Measurements from ENCODE around the gene ALKAL2. TPM values are rescaled to one million over a fixed set of nuclear protein-coding genes. Genes with fewer than 3 reads are reported as not detected.

The ALKAL2 gene
- total RNA-seq, 4 donors from 2014 or later: 1.7 to 11.9 (median 2.3) TPM; not detected in 1

GRCh38 chr2:263774-264492, 24.0 kb downstream of the ALKAL2 start, which contains the start of gene SH3YL1:
Gene SH3YL1, minus strand, starts transcription at chr2:264032. Its CDS starts 48 bp downstream, at chr2:263984.
- H3K27me3 ChIP-seq: no peaks in the 10 kb centered on the region

DNA sequence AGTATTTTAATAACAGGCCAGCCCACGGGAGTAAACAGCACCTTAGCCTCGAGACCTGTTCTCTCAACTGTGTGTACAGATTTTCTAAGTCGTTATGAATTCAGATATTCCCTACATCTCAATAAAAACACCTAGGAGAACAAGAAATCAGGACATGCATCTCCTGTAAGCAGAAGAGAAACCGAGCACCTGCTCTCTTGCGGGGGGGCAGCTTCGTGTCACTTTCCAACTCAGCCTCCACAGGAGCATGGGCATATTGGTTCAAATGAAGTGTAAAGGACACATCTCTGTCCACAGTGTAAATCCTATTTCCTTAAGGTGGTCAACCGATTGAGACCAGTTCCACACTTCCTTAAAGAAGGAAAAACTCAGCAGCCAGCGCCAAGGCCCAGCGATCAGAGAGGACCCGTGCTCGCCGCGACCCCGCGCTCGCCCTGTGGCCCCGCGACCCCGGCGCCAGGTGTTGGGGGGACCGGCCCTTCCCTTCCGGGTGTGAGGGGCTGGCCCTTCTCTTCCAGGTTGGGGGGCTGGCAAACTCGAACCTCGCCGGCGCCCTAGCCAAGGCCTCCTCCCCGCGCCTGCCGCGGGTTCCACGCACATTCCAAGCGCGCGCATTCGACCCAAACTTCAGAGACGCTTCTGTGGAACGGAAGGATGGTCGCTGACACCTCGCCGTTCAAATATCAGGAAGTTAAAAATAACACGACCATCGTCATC, 24.7 kb downstream of the ALKAL2 start:
- H3K4me3 ChIP-seq: peak overlapping the region; percentile 81 to 93 (median 86)
- intact Hi-C loops (cut with DNase I): no loop called here
- peaks cover 23 to 39% (median 37%) of the 10 kb centered on the region in 4 donors for H3K4me1 ChIP-seq
- no peaks in the 10 kb centered on the region for H3K27me3 ChIP-seq
- TF ChIP-seq POLR2AphosphoS5 (IDR thresholded peaks at IDR 0.05): no peak
- no peak for TF ChIP-seq POLR2A (IDR thresholded peaks at IDR 0.05; ENCODE audit: low read depth)
- TF ChIP-seq EP300 (IDR thresholded peaks at IDR 0.05): no peak
- TF ChIP-seq, protein P1, sequence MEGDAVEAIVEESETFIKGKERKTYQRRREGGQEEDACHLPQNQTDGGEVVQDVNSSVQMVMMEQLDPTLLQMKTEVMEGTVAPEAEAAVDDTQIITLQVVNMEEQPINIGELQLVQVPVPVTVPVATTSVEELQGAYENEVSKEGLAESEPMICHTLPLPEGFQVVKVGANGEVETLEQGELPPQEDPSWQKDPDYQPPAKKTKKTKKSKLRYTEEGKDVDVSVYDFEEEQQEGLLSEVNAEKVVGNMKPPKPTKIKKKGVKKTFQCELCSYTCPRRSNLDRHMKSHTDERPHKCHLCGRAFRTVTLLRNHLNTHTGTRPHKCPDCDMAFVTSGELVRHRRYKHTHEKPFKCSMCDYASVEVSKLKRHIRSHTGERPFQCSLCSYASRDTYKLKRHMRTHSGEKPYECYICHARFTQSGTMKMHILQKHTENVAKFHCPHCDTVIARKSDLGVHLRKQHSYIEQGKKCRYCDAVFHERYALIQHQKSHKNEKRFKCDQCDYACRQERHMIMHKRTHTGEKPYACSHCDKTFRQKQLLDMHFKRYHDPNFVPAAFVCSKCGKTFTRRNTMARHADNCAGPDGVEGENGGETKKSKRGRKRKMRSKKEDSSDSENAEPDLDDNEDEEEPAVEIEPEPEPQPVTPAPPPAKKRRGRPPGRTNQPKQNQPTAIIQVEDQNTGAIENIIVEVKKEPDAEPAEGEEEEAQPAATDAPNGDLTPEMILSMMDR (IDR thresholded peaks at IDR 0.05): no peak
- peak; percentile 21 for DNase-seq (ENCODE audit: extremely low spot score)
- 47% methylated on average over 24 of the region's 42 CpGs for WGBS
- no peaks in the 10 kb centered on the region for H3K9me3 ChIP-seq
- no peak overlapping the region for H3K27ac ChIP-seq (replicated peaks in 1 of 4)
- no peaks in the 10 kb centered on the region for H3K36me3 ChIP-seq

More at GRCh38 chr2:263774-264492, 24.0 kb downstream of the ALKAL2 start, which contains the start of gene SH3YL1:
- Histone ChIP-seq H3K9me3 (no peaks in the 10 kb centered on the region), H3K4me1 (peaks cover 23 to 45% (median 37%) of the 10 kb centered on the region in 4 donors), H3K4me3 (peak within 1 kb of the TSS; percentile 81 to 93 (median 86)), H3K27ac (replicated peaks in 1 of 4) (peak within 1 kb of the TSS; percentile 73 to 78 (median 76)), H3K36me3 (no peaks in the 10 kb centered on the region)
- WGBS: 2% methylated on average over 15 of the region's 77 CpGs
- peak; percentile 66 for DNase-seq (ENCODE audit: extremely low spot score)
- TF ChIP-seq POLR2AphosphoS5 (IDR thresholded peaks at IDR 0.05): no peak
- TF ChIP-seq EP300 (IDR thresholded peaks at IDR 0.05): no peak
- TF ChIP-seq POLR2A (IDR thresholded peaks at IDR 0.05; ENCODE audit: low read depth): no peak
- TF ChIP-seq, protein P1 (IDR thresholded peaks at IDR 0.05): no peak
- intact Hi-C loops (cut with DNase I): no loop called here

- TF ChIP-seq POLR2A (IDR thresholded peaks at IDR 0.05; ENCODE audit: low read depth) (no peak), POLR2AphosphoS5 (IDR thresholded peaks at IDR 0.05) (no peak), EP300 (IDR thresholded peaks at IDR 0.05) (no peak)
- TF ChIP-seq, protein P1 (IDR thresholded peaks at IDR 0.05): no peak
- peaks cover 0 to 6% (median 0%) of the 10 kb centered on the region in 4 donors for H3K9me3 ChIP-seq
- intact Hi-C loops (cut with DNase I): no loop called here
- H3K4me1 ChIP-seq: peaks cover 23 to 35% (median 31%) of the 10 kb centered on the region in 4 donors
- H3K27ac ChIP-seq (replicated peaks in 1 of 4): no peak overlapping the region
- no peak overlapping the region for H3K4me3 ChIP-seq
- no peaks in the 10 kb centered on the region for H3K36me3 ChIP-seq
- no peaks in the 10 kb centered on the region for H3K27me3 ChIP-seq
- 74% methylated on average over 3 of the region's 3 CpGs for WGBS
- peak; percentile 42 for DNase-seq (ENCODE audit: extremely low spot score)
These were observed 25.8 kb downstream of the ALKAL2 start for GRCh38 chr2:262117-262516.

DNA sequence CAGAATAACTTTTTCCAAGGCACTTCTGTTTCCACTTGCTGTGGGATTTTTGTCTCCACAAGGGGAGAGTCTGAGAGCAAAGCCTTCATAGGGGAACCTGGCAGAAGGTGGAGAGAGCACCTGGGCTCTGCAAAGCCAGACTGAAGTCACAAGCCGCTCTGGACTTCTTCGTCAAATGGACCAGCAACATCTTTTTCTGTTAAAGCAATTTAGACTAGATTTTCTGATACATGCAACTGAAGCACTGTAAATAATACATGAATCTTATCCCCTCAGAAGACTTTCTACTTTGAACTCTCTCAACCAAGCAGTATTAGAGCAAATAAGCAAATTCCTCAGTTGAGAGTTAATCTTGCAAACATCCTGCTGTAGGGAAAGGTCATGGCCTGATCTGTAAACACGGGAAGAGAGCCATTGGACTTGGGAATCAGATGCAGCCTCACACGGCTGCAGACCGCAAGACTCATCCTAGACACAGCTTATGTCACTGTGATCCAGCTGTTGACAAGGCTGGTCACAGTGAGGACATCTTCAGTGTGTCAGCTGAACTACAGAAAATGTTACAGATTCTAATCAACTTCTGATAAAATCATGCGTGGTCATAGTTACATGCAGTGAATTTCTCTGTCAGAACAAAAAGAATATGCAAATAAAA, 27.3 kb downstream of the ALKAL2 start:
- Histone ChIP-seq H3K27ac (replicated peaks in 1 of 4) (no peak overlapping the region), H3K27me3 (no peaks in the 10 kb centered on the region), H3K4me3 (no peak overlapping the region), H3K4me1 (peaks cover 11 to 22% (median 17%) of the 10 kb centered on the region in 4 donors), H3K9me3 (peaks cover 0 to 6% (median 0%) of the 10 kb centered on the region in 4 donors), H3K36me3 (no peaks in the 10 kb centered on the region)
- 77% methylated on average over 6 of the region's 6 CpGs for WGBS
- DNase-seq (ENCODE audit: extremely low spot score): peak; percentile 64
- TF ChIP-seq POLR2A (IDR thresholded peaks at IDR 0.05; ENCODE audit: low read depth) (no peak), POLR2AphosphoS5 (IDR thresholded peaks at IDR 0.05) (no peak), EP300 (IDR thresholded peaks at IDR 0.05) (no peak)
- TF ChIP-seq, protein P1 (IDR thresholded peaks at IDR 0.05): no peak
- intact Hi-C loops (cut with DNase I): no loop called here

Measured in esophagus muscularis mucosa (tissue), 4 donors.